Parathyroid adenoma (tissue), 2 donors: ENCODE results near the gene L3MBTL4.

Source experiments
- H2AFZ ChIP-seq: fragments of 300-600 bp; sonication (generic); one replicate; pipeline ENCODE4 v1.7.0; 2017; ENCODE audit warnings: antibody characterized with exemption, mild to moderate bottlenecking
- H3K27ac ChIP-seq: fragments of 300-600 bp; sonication (generic); one replicate; pipeline ENCODE4 v1.7.0; 2017
- H3K27me3 ChIP-seq: fragments of 300-600 bp; sonication (generic); one replicate; pipeline ENCODE4 v1.7.0; 2017; ENCODE audit warnings: low read length; ENCODE audit not compliant: control insufficient read depth, insufficient read depth
- H3K36me3 ChIP-seq: fragments of 300-600 bp; sonication (generic); one replicate; pipeline ENCODE4 v1.7.0; 2017; ENCODE audit warnings: low read length; ENCODE audit not compliant: control insufficient read depth, insufficient read depth
- H3K4me1 ChIP-seq: fragments of 300-600 bp; sonication (generic); one replicate; pipeline ENCODE4 v1.7.0; 2017; ENCODE audit warnings: control low read depth
- H3K4me2 ChIP-seq: fragments of 300-600 bp; sonication (generic); one replicate; pipeline ENCODE4 v1.7.0; 2017; ENCODE audit warnings: low read length
- H3K4me3 ChIP-seq: fragments of 300-600 bp; sonication (generic); one replicate; pipeline ENCODE4 v1.7.0; 2017; ENCODE audit warnings: low read depth, low read length
- H3K79me2 ChIP-seq: fragments of 300-600 bp; sonication (generic); one replicate; pipeline ENCODE4 v1.7.0; 2017; ENCODE audit warnings: control low read depth
- H3K9ac ChIP-seq: fragments of 300-600 bp; sonication (generic); one replicate; pipeline ENCODE4 v1.7.0; 2017; ENCODE audit warnings: mild to moderate bottlenecking
- H3K9me3 ChIP-seq: fragments of 300-600 bp; sonication (generic); one replicate; pipeline ENCODE4 v1.7.0; 2017; ENCODE audit warnings: low read length; ENCODE audit not compliant: control insufficient read depth
- TF ChIP-seq, protein P1 (sequence below): fragments of 300-600 bp; sonication (generic); IDR thresholded peaks from one replicate; pipeline ENCODE4 v1.7.0; 2017; ENCODE audit warnings: antibody characterized with exemption, mild to moderate bottlenecking
- donor health status: primary hyperparathyroidism.

The L3MBTL4 gene

DNA sequence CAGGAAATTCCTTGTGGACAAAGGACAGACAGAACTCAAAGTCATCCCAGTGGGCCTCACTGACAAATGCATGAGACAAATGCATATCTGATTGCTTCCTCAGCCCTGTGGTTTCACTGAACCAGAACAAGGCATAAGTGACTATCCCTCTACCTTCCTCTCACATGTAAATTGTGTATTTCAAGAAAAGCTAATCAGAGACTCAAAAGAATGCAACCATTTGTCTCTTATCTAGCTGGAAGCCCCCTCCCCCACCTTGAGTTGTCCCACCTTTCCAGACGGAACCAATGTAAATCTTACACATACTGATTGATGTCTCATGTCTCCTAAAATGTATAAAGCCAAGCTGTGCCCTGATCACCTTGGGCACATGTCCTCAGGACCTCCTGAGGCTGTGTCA, 417.4 kb downstream of the L3MBTL4 start:
- no peaks in the 10 kb centered on the region for H3K9me3 ChIP-seq
- TF ChIP-seq, protein P1, sequence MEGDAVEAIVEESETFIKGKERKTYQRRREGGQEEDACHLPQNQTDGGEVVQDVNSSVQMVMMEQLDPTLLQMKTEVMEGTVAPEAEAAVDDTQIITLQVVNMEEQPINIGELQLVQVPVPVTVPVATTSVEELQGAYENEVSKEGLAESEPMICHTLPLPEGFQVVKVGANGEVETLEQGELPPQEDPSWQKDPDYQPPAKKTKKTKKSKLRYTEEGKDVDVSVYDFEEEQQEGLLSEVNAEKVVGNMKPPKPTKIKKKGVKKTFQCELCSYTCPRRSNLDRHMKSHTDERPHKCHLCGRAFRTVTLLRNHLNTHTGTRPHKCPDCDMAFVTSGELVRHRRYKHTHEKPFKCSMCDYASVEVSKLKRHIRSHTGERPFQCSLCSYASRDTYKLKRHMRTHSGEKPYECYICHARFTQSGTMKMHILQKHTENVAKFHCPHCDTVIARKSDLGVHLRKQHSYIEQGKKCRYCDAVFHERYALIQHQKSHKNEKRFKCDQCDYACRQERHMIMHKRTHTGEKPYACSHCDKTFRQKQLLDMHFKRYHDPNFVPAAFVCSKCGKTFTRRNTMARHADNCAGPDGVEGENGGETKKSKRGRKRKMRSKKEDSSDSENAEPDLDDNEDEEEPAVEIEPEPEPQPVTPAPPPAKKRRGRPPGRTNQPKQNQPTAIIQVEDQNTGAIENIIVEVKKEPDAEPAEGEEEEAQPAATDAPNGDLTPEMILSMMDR: no peak
- H3K36me3 ChIP-seq: no peaks in the 10 kb centered on the region
- H3K27ac ChIP-seq: no peak overlapping the region
- H3K79me2 ChIP-seq: no peaks in the 10 kb centered on the region
- no peak overlapping the region for H3K9ac ChIP-seq
- no peaks in the 10 kb centered on the region for H3K27me3 ChIP-seq
- H3K4me2 ChIP-seq: no peak overlapping the region
- H3K4me3 ChIP-seq: no peak overlapping the region
- H2AFZ ChIP-seq: no peak overlapping the region
- peaks cover 3% of the 10 kb centered on the region for H3K4me1 ChIP-seq

DNA sequence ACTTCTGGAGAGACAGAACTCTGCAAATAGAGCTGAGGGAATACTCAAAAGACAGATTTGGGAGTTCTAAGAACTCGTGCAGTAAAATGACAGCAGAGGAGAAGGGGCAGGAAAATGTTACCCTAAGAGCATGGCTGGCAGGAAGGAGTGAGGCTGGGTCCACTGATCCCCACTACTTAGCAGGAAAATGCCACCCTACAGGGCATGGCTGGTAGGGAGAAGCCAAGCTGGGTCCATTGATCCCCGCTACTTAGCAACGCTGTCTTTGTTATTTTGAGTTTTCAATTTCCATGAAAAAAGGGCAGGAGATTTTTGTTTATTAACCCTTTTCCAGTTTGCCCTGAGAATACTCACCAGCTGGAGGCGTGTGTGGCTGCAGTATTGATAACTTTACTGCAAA, 419.1 kb downstream of the L3MBTL4 start:
- H2AFZ ChIP-seq: no peak overlapping the region
- no peak overlapping the region for H3K27ac ChIP-seq
- TF ChIP-seq, protein P1: no peak
- no peaks in the 10 kb centered on the region for H3K9me3 ChIP-seq
- no peaks in the 10 kb centered on the region for H3K27me3 ChIP-seq
- H3K9ac ChIP-seq: no peak overlapping the region
- no peaks in the 10 kb centered on the region for H3K79me2 ChIP-seq
- no peak overlapping the region for H3K4me2 ChIP-seq
- H3K36me3 ChIP-seq: no peaks in the 10 kb centered on the region
- no peak overlapping the region for H3K4me3 ChIP-seq
- peaks cover 3% of the 10 kb centered on the region for H3K4me1 ChIP-seq

DNA sequence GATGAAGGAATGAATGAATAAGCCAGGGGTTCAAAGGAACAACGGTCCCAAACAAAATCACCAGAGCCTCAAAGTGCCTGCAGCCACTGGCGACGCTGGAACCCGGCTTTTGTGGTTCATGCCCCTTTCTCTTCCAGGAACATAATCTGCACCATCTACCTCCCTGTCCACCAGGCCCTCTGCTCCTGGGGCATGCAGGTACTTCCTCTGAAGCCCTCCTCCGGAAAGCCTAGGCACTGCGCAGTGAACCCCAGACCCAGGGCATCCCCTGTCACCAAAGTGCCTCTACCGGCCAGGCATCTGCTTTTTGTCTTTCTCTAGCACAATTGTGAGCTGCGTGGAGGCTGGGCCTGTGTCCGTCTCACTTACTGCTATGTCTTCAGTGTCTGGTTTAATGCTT, 420.8 kb downstream of the L3MBTL4 start:
- Histone ChIP-seq H3K79me2 (no peaks in the 10 kb centered on the region), H3K27me3 (no peaks in the 10 kb centered on the region), H3K4me2 (no peak overlapping the region), H3K4me3 (no peak overlapping the region), H3K4me1 (peaks cover 2% of the 10 kb centered on the region), H3K36me3 (no peaks in the 10 kb centered on the region), H3K9me3 (no peaks in the 10 kb centered on the region), H3K9ac (no peak overlapping the region), H2AFZ (no peak overlapping the region), H3K27ac (no peak overlapping the region)
- TF ChIP-seq, protein P1: no peak

DNA sequence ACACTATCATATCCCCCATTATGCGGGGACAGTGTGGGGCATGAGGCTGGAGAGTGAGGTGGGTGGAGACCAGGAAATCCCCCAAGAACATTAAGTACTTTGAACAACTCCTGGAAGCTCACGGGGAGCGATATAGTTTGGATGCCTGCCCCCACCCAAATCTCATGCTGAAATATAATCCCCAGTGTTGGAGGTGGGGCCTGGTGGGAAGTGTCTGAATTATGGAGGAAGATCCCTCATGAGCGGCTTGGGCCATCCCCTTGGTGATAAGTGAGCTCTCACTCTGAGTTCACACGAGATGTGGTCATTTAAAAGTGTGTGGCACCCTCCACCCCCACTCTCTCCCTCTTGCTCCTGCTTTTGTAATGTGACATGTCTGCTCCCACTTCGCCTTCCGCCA, 422.3 kb downstream of the L3MBTL4 start:
- no peaks in the 10 kb centered on the region for H3K27me3 ChIP-seq
- H3K36me3 ChIP-seq: no peaks in the 10 kb centered on the region
- H2AFZ ChIP-seq: no peak overlapping the region
- TF ChIP-seq, protein P1: no peak
- H3K4me3 ChIP-seq: no peak overlapping the region
- H3K79me2 ChIP-seq: no peaks in the 10 kb centered on the region
- H3K9me3 ChIP-seq: no peaks in the 10 kb centered on the region
- no peak overlapping the region for H3K4me2 ChIP-seq
- no peak overlapping the region for H3K27ac ChIP-seq
- no peak overlapping the region for H3K9ac ChIP-seq
- H3K4me1 ChIP-seq: no peaks in the 10 kb centered on the region

DNA sequence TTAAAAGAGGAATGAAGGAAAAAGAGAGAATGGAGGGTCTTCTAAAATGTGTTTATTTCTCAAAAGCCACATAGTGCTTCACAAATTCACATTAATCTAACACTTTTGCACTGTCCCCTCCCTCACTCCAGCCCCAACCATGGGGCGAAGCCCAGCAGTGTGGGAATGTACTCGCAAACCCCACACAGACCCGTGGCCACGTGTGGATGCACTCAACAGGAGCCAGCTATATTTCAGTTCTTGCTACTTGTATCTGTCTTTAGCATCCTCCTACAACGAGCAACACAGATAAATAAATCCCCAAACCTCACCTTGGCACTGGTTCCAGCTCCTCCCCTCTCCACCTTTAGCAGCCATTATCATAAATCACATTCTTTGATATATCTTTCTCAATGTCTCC, 427.5 kb downstream of the L3MBTL4 start:
- Histone ChIP-seq H3K9me3 (no peaks in the 10 kb centered on the region), H3K79me2 (no peaks in the 10 kb centered on the region), H3K4me1 (no peaks in the 10 kb centered on the region), H3K4me3 (no peak overlapping the region), H3K36me3 (no peaks in the 10 kb centered on the region), H2AFZ (no peak overlapping the region), H3K4me2 (no peak overlapping the region), H3K27ac (no peak overlapping the region), H3K9ac (no peak overlapping the region), H3K27me3 (no peaks in the 10 kb centered on the region)
- TF ChIP-seq, protein P1: no peak
